B cell (primary cell): ENCODE measurements around the gene KIF13A. TPM values are rescaled to one million over a fixed set of nuclear protein-coding genes. Genes with fewer than 3 reads are reported as not detected.

ENCODE experiments used
- ATAC-seq: fragments of 200-7000 bp; cut with Tn5 transposase; one replicate; pipeline ENCODE4 v1.10.0; 2021; ENCODE audit warnings: low read depth, mild to moderate bottlenecking, moderate number of reproducible peaks, moderate library complexity
- CTCF ChIA-PET: fragments of 350-600 bp; sonication (Branson Sonifier 250); formaldehyde crosslinking; loops from one replicate; lab custom pipeline; 2021; ENCODE audit warnings: antibody characterized with exemption, inconsistent platforms; lab: Charles Lee
- POLR2A ChIA-PET: fragments of 350-600 bp; sonication (Branson Sonifier 250); formaldehyde crosslinking; loops from one replicate; lab custom pipeline; 2021; ENCODE audit warnings: antibody characterized with exemption; lab: Charles Lee
- DNase-seq: peaks from one replicate; pipeline ENCODE4 v3.0.0; 2013
- H2AFZ ChIP-seq: 2 replicates; pipeline ENCODE4 v1.6.1; 2012; ENCODE audit warnings: mild to moderate bottlenecking, low read depth, low read length; ENCODE audit not compliant: insufficient read depth, poor library complexity, severe bottlenecking
- H3K27ac ChIP-seq, 2 donors: 1 replicate in 1 of 2; 2 replicates in 1 of 2; pipeline ENCODE4 v1.5.1; 2012 to 2013; ENCODE audit warnings: low read length in 2 of 2, mild to moderate bottlenecking in 2 of 2, moderate library complexity in 1 of 2
- H3K27me3 ChIP-seq, 4 experiments: fragments of 200-600 bp in 1 of 4; sonication (generic) in 1 of 4; replicated peaks in 1 of 4; 1 replicate in 2 of 4; 2 replicates in 2 of 4; pipeline versions ENCODE4 v1.6.1 to v1.7.0; 2013 to 2016; ENCODE audit warnings: low read length in 3 of 4, mild to moderate bottlenecking in 2 of 4, mixed read lengths in 1 of 4, moderate library complexity in 1 of 4; ENCODE audit not compliant: insufficient read depth in 4 of 4, control insufficient read depth in 3 of 4; ENCODE audit errors: control extremely low read depth in 1 of 4
- H3K36me3 ChIP-seq, 2 experiments: replicated peaks in 1 of 2; 1 replicate in 1 of 2; 2 replicates in 1 of 2; pipeline versions ENCODE4 v1.6.1 to v1.7.1; 2013; ENCODE audit warnings: low read length in 1 of 2; ENCODE audit not compliant: insufficient read depth in 2 of 2, control insufficient read depth in 1 of 2; ENCODE audit errors: control extremely low read depth in 1 of 2, extremely low read depth in 1 of 2
- H3K4me1 ChIP-seq, 2 donors: fragments of 200-600 bp in 1 of 2; sonication (generic) in 1 of 2; 1 replicate in 1 of 2; 2 replicates in 1 of 2; pipeline versions ENCODE4 v1.5.1 to v1.6.1; 2013 to 2017; ENCODE audit warnings: low read length in 2 of 2; ENCODE audit not compliant: control insufficient read depth in 2 of 2, insufficient read depth in 2 of 2
- H3K4me2 ChIP-seq: replicated peaks from 2 replicates; pipeline ENCODE3; 2012; ENCODE audit warnings: mild to moderate bottlenecking, low read depth, low read length; ENCODE audit not compliant: poor library complexity, severe bottlenecking
- H3K4me3 ChIP-seq, 5 experiments: fragments of 200-600 bp in 1 of 5; sonication (generic) in 1 of 5; 1 replicate in 3 of 5; 2 replicates in 2 of 5; pipeline versions ENCODE4 v1.5.1 to v1.7.0; 2011 to 2016; ENCODE audit warnings: low read length in 4 of 5, mild to moderate bottlenecking in 4 of 5, low read depth in 2 of 5, control low read depth in 1 of 5, moderate library complexity in 1 of 5; ENCODE audit not compliant: insufficient read depth in 1 of 5; ENCODE audit errors: control extremely low read depth in 1 of 5, extremely low read depth in 1 of 5
- H3K79me2 ChIP-seq: fragments of 200-600 bp; sonication (generic); one replicate; pipeline ENCODE4 v1.6.0; 2016; ENCODE audit warnings: low read length; ENCODE audit not compliant: control insufficient read depth, insufficient read depth
- H3K9ac ChIP-seq: fragments of 200-600 bp; sonication (generic); 2 replicates; pipeline ENCODE4 v1.6.1; 2017; ENCODE audit warnings: mild to moderate bottlenecking, low read length, moderate library complexity
- H3K9me3 ChIP-seq, 3 donors: one replicate each; pipeline versions ENCODE4 v1.6.1 to v1.7.1; 2013; ENCODE audit warnings: low read length in 2 of 3; ENCODE audit not compliant: control insufficient read depth in 2 of 3, insufficient read depth in 1 of 3; ENCODE audit errors: control extremely low read depth in 1 of 3
- H4K20me1 ChIP-seq: 2 replicates; pipeline ENCODE4 v1.6.0; 2012; ENCODE audit warnings: mild to moderate bottlenecking, low read length; ENCODE audit not compliant: insufficient read depth, control insufficient read depth, poor library complexity, severe bottlenecking
- H3K27ac Mint-ChIP-seq: one replicate; pipeline ENCODE4 v1.8.0; 2021; ENCODE audit warnings: mixed read lengths
- H3K27me3 Mint-ChIP-seq: one replicate; pipeline ENCODE4 v1.8.0; 2021; ENCODE audit warnings: mixed read lengths
- H3K4me1 Mint-ChIP-seq: one replicate; pipeline ENCODE4 v1.8.0; 2021; ENCODE audit warnings: mixed read lengths
- H3K4me3 Mint-ChIP-seq: one replicate; pipeline ENCODE4 v1.8.0; 2021; ENCODE audit warnings: mixed read lengths
- H3K9me3 Mint-ChIP-seq: one replicate; pipeline ENCODE4 v1.8.0; 2022; ENCODE audit warnings: mixed read lengths; ENCODE audit not compliant: insufficient read depth
- CTCF ChIP-seq: fragments of 200-600 bp; IDR thresholded peaks from one replicate; pipeline ENCODE4 v1.8.0; 2022; ENCODE audit warnings: antibody characterized with exemption, mild to moderate bottlenecking
- EZH2 ChIP-seq: IDR thresholded peaks from 2 replicates; pipeline ENCODE4 v1.6.1; 2012; ENCODE audit warnings: borderline replicate concordance, low read depth, mild to moderate bottlenecking, moderate library complexity, low read length; ENCODE audit not compliant: insufficient read depth, poor library complexity, severe bottlenecking
- WGBS: methylation state at CpG from one replicate; pipeline ENCODE4 v1.1.5; 2013; ENCODE audit warnings: missing lambda C conversion rate; ENCODE audit not compliant: insufficient coverage; 5-methylcytosine and 5-hydroxymethylcytosine counted together
- intact Hi-C: fragments of 100-400 bp; cut with micrococcal nuclease; formaldehyde crosslinking; loops from one replicate; pipeline ENCODE4 v1.10.0; 2022
- polyA plus RNA-seq: library from polyadenylated mRNA; depleted of rRNA; stranded (reverse); fragments of >200 nt; gene quantifications from 2 replicates; pipeline ENCODE4 v1.2.3, GENCODE V29; 2012
- total RNA-seq, 2 donors: library from RNA; stranded (reverse); fragments of 120-200 nt in 1 of 2; gene quantifications; 1 replicate in 1 of 2; 2 replicates in 1 of 2; pipeline versions ENCODE4 v1.2.3 to v1.2.4, GENCODE V29; 2013 to 2022

The KIF13A gene
- total and polyA plus RNA-seq, 2 donors (not counting 1 experiment from before 2014, with no cell fraction given), result 2.1 to 23.4 TPM

- no peak for ATAC-seq
- Histone ChIP-seq H3K9me3 (no peaks in the 10 kb centered on the region), H3K9ac (peak overlapping the region; percentile 50), H3K36me3 (no peaks in the 10 kb centered on the region), H3K79me2 (no peaks in the 10 kb centered on the region), H3K27ac (peak overlapping the region in 1 of 2 donors; percentile 70), H3K4me3 (peak overlapping the region in 1 of 5 experiments; percentile 22), H3K4me1 (peaks cover 32 to 38% of the 10 kb centered on the region in 2 donors), H3K27me3 (no peaks in the 10 kb centered on the region), H3K4me2 (peak overlapping the region; percentile 61), H2AFZ (no peak overlapping the region), H4K20me1 (no peaks in the 10 kb centered on the region)
- ChIA-PET CTCF (no interaction called here), POLR2A (no interaction called here)
- H3K27ac Mint-ChIP-seq, result peak overlapping the region; percentile 3
- intact Hi-C loops, result no loop called here
- H3K4me3 Mint-ChIP-seq, result peak overlapping the region; percentile 81
- H3K27me3 Mint-ChIP-seq, result no peaks in the 10 kb centered on the region
- no peaks in the 10 kb centered on the region for H3K9me3 Mint-ChIP-seq
- H3K4me1 Mint-ChIP-seq, result peaks cover 36% of the 10 kb centered on the region
- WGBS, result no CpG with 5 or more reads among the region's 2 CpGs
- DNase-seq, result no peak
- TF ChIP-seq CTCF, result no peak
Measured at GRCh38 chr6:17883665-17884497, 103.6 kb downstream of the KIF13A start.

GRCh38 chr6:17881085-17881858 is 106.2 kb downstream of the KIF13A start:
- H3K27ac ChIP-seq, result no peak overlapping the region
- Mint-ChIP-seq H3K27me3 (no peaks in the 10 kb centered on the region), H3K4me3 (no peak overlapping the region), H3K27ac (no peak overlapping the region), H3K4me1 (peaks cover 35% of the 10 kb centered on the region), H3K9me3 (no peaks in the 10 kb centered on the region)
- H2AFZ ChIP-seq, result no peak overlapping the region
- no peaks in the 10 kb centered on the region for H3K9me3 ChIP-seq
- TF ChIP-seq EZH2 (no peak), CTCF (no peak)
- ATAC-seq, result no peak
- H3K79me2 ChIP-seq, result no peaks in the 10 kb centered on the region
- ChIA-PET POLR2A (interaction anchor here (0.6 kb wide), 1 partner anchor 41 kb away, joined by 3 read pairs; no protein-coding TSS in a partner anchor), CTCF (no interaction called here)
- WGBS, result 98% methylated on average over 9 of the region's 11 CpGs
- H4K20me1 ChIP-seq, result no peaks in the 10 kb centered on the region
- no peak overlapping the region for H3K9ac ChIP-seq
- DNase-seq, result no peak
- peaks cover 32 to 37% of the 10 kb centered on the region in 2 donors for H3K4me1 ChIP-seq
- intact Hi-C loops, result no loop called here
- no peak overlapping the region for H3K4me3 ChIP-seq
- H3K27me3 ChIP-seq, result no peaks in the 10 kb centered on the region
- H3K36me3 ChIP-seq, result no peaks in the 10 kb centered on the region
- H3K4me2 ChIP-seq, result no peak overlapping the region
